Lung (tissue), 12 donors: Measurements from ENCODE around the gene PGS1. TPM values are rescaled to one million over a fixed set of nuclear protein-coding genes. Genes with fewer than 3 reads are reported as not detected.

Experiments used
- ATAC-seq: fragments of 200-7000 bp; cut with Tn5 transposase; one replicate; pipeline ENCODE4 v1.9.1; 2020; ENCODE audit warnings: moderate number of reproducible peaks; ENCODE audit not compliant: insufficient read depth, low FRiP score
- DNase-seq, 3 donors: peaks; one replicate each; pipeline ENCODE4 v3.0.0-alpha.2; 2013 to 2017
- H3K27ac ChIP-seq, 2 donors: one replicate each; pipeline ENCODE4 v1.5.1; 2013; ENCODE audit warnings: mild to moderate bottlenecking in 2 of 2, moderate library complexity in 2 of 2, control low read depth in 1 of 2, inconsistent platforms in 1 of 2, low read depth in 1 of 2, low read length in 1 of 2
- H3K27me3 ChIP-seq, 3 donors: one replicate each; pipeline ENCODE4 v1.5.1; 2013; ENCODE audit warnings: low read length in 2 of 3; ENCODE audit not compliant: control insufficient read depth in 3 of 3, insufficient read depth in 3 of 3
- H3K36me3 ChIP-seq, 4 donors: one replicate each; pipeline ENCODE4 v1.5.1; 2013; ENCODE audit warnings: low read length in 4 of 4, mild to moderate bottlenecking in 1 of 4, moderate library complexity in 1 of 4; ENCODE audit not compliant: control insufficient read depth in 4 of 4, insufficient read depth in 4 of 4
- H3K4me1 ChIP-seq, 5 donors: one replicate each; pipeline ENCODE4 v1.5.1; 2013; ENCODE audit warnings: low read length in 5 of 5, mild to moderate bottlenecking in 2 of 5, moderate library complexity in 1 of 5; ENCODE audit not compliant: control insufficient read depth in 5 of 5, insufficient read depth in 5 of 5
- H3K4me3 ChIP-seq: one replicate; pipeline ENCODE4 v1.5.1; 2013; ENCODE audit warnings: mild to moderate bottlenecking, control low read depth, moderate library complexity
- H3K9ac ChIP-seq, 2 donors: one replicate each; pipeline ENCODE4 v1.5.1; 2013; ENCODE audit warnings: low read length in 2 of 2, control low read depth in 1 of 2; ENCODE audit not compliant: insufficient read depth in 1 of 2
- H3K9me3 ChIP-seq, 4 donors: one replicate each; pipeline ENCODE4 v1.5.1; 2013; ENCODE audit warnings: low read length in 3 of 4, mild to moderate bottlenecking in 1 of 4, moderate library complexity in 1 of 4; ENCODE audit not compliant: control insufficient read depth in 4 of 4, insufficient read depth in 3 of 4
- CTCF ChIP-seq: IDR thresholded peaks from 2 replicates; pipeline ENCODE4 v1.5.1; 2012; ENCODE audit warnings: mild to moderate bottlenecking; ENCODE audit errors: control extremely low read depth, extremely low read depth
- WGBS, 2 donors: extraction: QIAGEN DNeasy Blood & Tissue Kit; methylation state at CpG; one replicate each; pipeline ENCODE4 v1.1.7; 2013; 5-methylcytosine and 5-hydroxymethylcytosine counted together
- polyA plus RNA-seq, 2 donors: library from polyadenylated mRNA; stranded (reverse); fragments of 200-250 nt; gene quantifications; one replicate each; pipeline ENCODE4 v1.2.1, GENCODE V29; 2013
- total RNA-seq, 2 donors: library from RNA; depleted of rRNA in 1 of 2; stranded (reverse); fragments of >200 nt in 1 of 2; gene quantifications; one replicate each; pipeline ENCODE4 v1.2.1, GENCODE V29; 2014 to 2021
- donor health status: control.
- donor health status: control.
- donor health status: Bipolar disorder and iron deficiency.
- donor health status: healthy.
- donor health status: DM: yes; HTN: yes; CAD: no.

PGS1 gene
- total and polyA plus RNA-seq, 4 donors = 44.9 to 104 (median 94.3) TPM

GRCh38 chr17:78362671-78363070 lies 15.8 kb upstream of the PGS1 start:
- 90 to 93% methylated on average over 7 of the region's 7 CpGs for WGBS, 2 donors
- Histone ChIP-seq H3K27me3 (no peaks in the 10 kb centered on the region), H3K27ac (no peak overlapping the region), H3K9ac (no peak overlapping the region), H3K9me3 (no peaks in the 10 kb centered on the region), H3K4me1 (peaks cover 0 to 38% (median 13%) of the 10 kb centered on the region in 5 donors), H3K36me3 (peaks cover 0 to 11% (median under 1%) of the 10 kb centered on the region in 4 donors), H3K4me3 (no peak overlapping the region)
- no peak for ATAC-seq
- TF ChIP-seq CTCF = no peak
- DNase-seq = no peak

GRCh38 chr17:78364436-78365281 lies 13.8 kb upstream of the PGS1 start:
- DNase-seq (no peak), ATAC-seq (no peak)
- TF ChIP-seq CTCF = no peak
- WGBS, 2 donors = 42 to 65% methylated on average over 26 of the region's 26 CpGs
- Histone ChIP-seq H3K36me3 (no peaks in the 10 kb centered on the region), H3K27me3 (no peaks in the 10 kb centered on the region), H3K9me3 (no peaks in the 10 kb centered on the region), H3K27ac (peak overlapping the region in 1 of 2 donors; percentile 62), H3K9ac (no peak overlapping the region), H3K4me1 (peaks cover 0 to 25% (median 13%) of the 10 kb centered on the region in 5 donors), H3K4me3 (no peak overlapping the region)

- ATAC-seq (no peak), DNase-seq (peak; percentile 83 to 87 (median 86))
- Histone ChIP-seq H3K9ac (peak overlapping the region in 1 of 2 donors; percentile 32), H3K36me3 (no peaks in the 10 kb centered on the region), H3K4me1 (peaks cover 0 to 22% (median 13%) of the 10 kb centered on the region in 5 donors), H3K4me3 (no peak overlapping the region), H3K9me3 (no peaks in the 10 kb centered on the region), H3K27ac (peak overlapping the region; percentile 62 to 68), H3K27me3 (no peaks in the 10 kb centered on the region)
- WGBS, 2 donors = 53 to 69% methylated on average over 16 of the region's 16 CpGs
- TF ChIP-seq CTCF = no peak
These were observed 12.8 kb upstream of the PGS1 start for GRCh38 chr17:78365561-78366108.
